HG03139 (cell line): ENCODE measurements around the gene DLG4.
"Not testable (repeated sequence)": the region's sequence is repeated elsewhere in the genome, so short reads cannot be mapped to it uniquely, and the experiment has no call there.

Experiments
- ATAC-seq: cut with Tn5 transposase; IDR thresholded peaks from one replicate; pipeline ENCODE4 v1.9.1; 2021; ENCODE audit not compliant: unreplicated experiment

The DLG4 gene

GRCh38 chr17:7168841-7169564, 50.6 kb downstream of the DLG4 start:
- not testable (repeated sequence) for ATAC-seq

GRCh38 chr17:7167832-7168231, 51.8 kb downstream of the DLG4 start:
- ATAC-seq: no peak

GRCh38 chr17:7166873-7167272, 52.8 kb downstream of the DLG4 start:
- ATAC-seq: no peak

- not testable (repeated sequence) for ATAC-seq
These were observed 60.1 kb downstream of the DLG4 start for GRCh38 chr17:7159571-7159970.

GRCh38 chr17:7158424-7158823, 61.2 kb downstream of the DLG4 start:
- ATAC-seq: not testable (repeated sequence)

GRCh38 chr17:7156342-7156940, 63.2 kb downstream of the DLG4 start:
- ATAC-seq: no peak

- no peak for ATAC-seq
These were observed 71.9 kb downstream of the DLG4 start for GRCh38 chr17:7147772-7148171.

- ATAC-seq: no peak
These were observed 73.5 kb downstream of the DLG4 start for GRCh38 chr17:7146115-7146514.

- ATAC-seq: no peak
These were observed 75.4 kb downstream of the DLG4 start for GRCh38 chr17:7144213-7144612.

- no peak for ATAC-seq
These were observed 77.8 kb downstream of the DLG4 start for GRCh38 chr17:7141824-7142223.

- no peak for ATAC-seq
These were observed 80.2 kb downstream of the DLG4 start for GRCh38 chr17:7139400-7139799.

- ATAC-seq: no peak
These were observed 80.7 kb downstream of the DLG4 start for GRCh38 chr17:7138800-7139381.

- ATAC-seq: no peak
These were observed 82.3 kb downstream of the DLG4 start for GRCh38 chr17:7137171-7137943.
